Measurements from ENCODE around the gene MMRN2.
"Not testable (repeated sequence)": the region's sequence is repeated elsewhere in the genome, so short reads cannot be mapped to it uniquely, and the experiment has no call there.

MMRN2 gene

GRCh38 chr10:86954681-86955500 lies 2.5 kb downstream of the MMRN2 start:
- no peak for DNase-seq

- no peak for DNase-seq
Observed at GRCh38 chr10:86953747-86954680, 3.4 kb downstream of the MMRN2 start.

GRCh38 chr10:86952697-86953096 lies 4.7 kb downstream of the MMRN2 start:
- DNase-seq = not testable (repeated sequence)

GRCh38 chr10:86952106-86952505 lies 5.3 kb downstream of the MMRN2 start:
- DNase-seq = no peak

- DNase-seq = no peak
Observed at GRCh38 chr10:86951184-86951761, 6.1 kb downstream of the MMRN2 start.

- DNase-seq = no peak
Observed at GRCh38 chr10:86950349-86950748, 7.1 kb downstream of the MMRN2 start.

DNA sequence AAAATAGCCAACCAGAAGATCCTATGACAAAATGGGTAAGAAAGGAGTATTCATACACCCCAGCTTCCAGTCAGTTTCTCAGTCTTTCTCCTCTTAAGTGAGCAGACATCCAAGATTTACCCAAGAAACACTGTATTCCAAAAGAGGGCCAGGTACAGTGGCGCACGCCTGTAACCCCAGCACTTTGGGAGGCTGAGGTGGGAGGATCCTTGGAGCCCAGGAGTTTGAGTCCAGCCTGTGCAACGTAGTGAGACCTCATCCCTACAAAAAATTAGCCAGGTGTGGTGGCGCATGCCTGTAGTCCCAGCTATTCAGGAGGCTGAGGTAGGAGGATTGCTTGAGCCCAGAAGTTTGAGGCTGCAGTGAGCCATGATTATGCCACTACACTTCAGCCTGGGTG lies 9.6 kb downstream of the MMRN2 start:
- not testable (repeated sequence) for DNase-seq

DNA sequence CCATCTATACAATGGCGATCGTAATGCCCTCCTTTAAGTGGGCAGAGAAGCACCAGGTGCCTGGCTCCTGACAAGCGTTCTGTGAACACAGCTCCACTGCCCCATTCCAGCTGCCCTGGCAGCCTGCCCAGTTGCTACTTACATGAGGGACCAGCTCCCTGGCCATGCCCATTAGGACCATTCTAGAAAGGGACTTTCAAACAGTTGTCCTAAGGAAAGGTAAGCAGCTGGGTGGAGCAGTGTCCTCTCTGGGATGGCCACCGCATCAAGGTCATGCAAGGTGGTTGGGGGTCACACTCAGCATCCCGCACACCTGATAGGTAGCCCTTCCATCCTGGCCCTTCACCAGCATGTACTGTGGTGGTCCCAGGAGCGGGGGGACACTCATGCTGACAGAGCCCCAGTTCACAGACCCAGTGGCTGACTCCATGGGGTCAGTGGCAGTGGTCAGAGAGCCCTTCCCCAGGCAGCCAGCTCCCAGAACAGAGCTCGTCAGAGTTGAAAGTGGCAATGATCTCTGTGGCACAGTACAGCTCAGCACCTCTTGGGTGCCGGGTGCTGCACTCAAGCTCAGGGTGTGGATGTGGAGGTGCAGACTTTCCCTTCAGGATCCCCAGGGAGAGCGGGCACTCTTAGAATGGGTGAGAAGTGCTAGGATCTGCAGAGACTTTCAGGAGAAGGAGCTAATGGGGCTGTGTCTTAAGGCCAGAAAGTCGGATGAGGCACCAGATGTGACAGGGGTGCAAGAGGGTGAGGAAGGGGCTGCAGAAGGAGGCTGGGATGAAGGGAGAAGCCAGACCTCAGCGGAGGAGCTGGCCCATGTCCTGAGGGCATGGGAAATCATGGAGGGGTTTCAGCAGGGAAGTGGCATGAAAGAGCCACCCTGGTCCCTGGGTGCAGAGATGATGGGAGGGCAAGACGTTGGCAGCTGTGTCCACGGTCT lies 10.9 kb downstream of the MMRN2 start:
- peak; percentile 28 for DNase-seq

DNA sequence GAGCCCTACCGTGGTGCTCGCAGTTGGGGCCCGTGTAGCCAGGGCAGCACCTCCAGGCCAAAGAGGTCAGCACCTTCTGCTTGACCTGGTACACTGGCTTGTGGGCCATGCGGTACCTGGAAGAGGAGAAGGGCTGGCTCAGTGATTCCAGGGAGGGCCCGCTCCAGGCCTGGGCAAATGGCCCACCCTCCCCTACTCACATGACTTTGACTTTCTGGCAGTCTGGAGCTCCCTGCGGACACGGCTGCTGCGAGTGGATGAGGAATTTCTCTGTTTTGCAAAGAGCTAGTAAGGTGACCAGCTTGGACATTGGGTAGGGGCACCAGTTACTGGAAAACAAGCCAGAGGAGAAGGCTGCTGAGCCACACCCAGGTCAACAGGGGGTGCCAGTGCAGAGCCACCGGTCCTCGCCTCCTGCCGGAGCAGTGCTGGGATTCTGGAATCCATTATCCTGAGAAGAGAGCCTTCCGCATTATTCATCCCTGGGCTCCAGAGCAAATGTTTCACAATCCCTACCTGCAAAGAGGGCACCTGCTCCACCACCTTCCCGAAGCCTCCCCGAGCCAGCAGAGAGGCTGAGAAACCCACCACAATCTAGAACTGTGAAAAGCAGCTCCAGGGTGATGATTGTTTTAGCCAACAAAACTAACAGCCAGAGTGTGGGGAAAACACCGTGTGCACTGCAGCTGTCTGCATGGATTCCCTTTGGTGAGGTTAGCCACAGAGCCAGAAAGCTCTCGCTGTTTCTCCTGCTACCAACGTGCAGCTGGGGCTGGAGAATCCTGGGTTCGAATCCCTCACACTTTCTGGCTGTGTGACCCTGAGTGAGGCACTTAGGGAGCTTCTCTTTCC lies 11.8 kb downstream of the MMRN2 start:
- no peak for DNase-seq

GRCh38 chr10:86944907-86945306 lies 12.5 kb downstream of the MMRN2 start:
- DNase-seq = no peak

- DNase-seq = no peak
Observed at GRCh38 chr10:86944471-86944870, 12.9 kb downstream of the MMRN2 start.

DNA sequence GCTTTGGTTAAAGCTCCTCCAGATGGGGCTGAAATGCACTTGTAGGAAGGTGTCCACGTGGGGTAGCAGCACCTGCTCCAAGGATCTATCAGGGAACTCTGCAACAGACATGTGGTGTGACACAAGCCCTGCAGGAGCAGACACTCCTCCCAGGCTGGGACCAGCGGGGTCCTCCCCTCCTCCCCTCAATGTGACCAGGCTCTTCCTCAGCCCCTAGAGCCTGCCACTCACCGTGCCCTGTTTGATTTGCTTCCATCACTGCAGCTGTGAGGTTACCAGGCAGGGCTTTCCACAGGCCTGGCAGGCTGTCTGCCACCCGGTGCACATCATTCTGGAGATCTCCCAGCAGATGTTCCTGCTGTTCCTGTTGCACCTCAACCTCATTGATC lies 13.4 kb downstream of the MMRN2 start:
- no peak for DNase-seq

GRCh38 chr10:86943316-86944030 lies 13.9 kb downstream of the MMRN2 start:
- no peak for DNase-seq

- no peak for DNase-seq
Observed at GRCh38 chr10:86942441-86943315, 14.7 kb downstream of the MMRN2 start.

GRCh38 chr10:86941991-86942421 lies 15.4 kb downstream of the MMRN2 start:
- DNase-seq = no peak

GRCh38 chr10:86941426-86941825 lies 16.0 kb downstream of the MMRN2 start:
- DNase-seq = no peak

DNA sequence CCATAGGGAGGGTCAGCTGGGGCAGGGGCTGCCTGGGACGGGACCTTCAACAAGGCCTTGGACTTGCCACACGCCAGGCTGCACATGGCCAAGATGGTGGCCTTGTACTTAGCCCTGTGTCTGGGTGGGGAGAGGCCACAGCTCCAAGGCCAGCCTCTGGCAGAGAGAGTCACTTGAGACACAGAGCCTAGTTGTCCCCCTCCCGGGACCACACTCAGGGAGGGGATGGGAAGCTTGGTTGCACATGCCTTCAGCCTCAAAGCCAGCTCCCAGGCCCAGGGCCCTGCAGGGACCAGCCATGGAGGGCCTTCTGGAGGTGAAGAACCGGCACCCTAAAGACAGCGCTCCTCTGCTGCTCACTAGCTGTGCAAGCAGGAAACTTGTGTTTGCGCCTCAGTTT lies 16.7 kb downstream of the MMRN2 start:
- DNase-seq = no peak

- not testable (repeated sequence) for DNase-seq
Observed at GRCh38 chr10:86940076-86940475, 17.3 kb downstream of the MMRN2 start.

- no peak for DNase-seq
Observed at GRCh38 chr10:86938260-86938659, 19.2 kb downstream of the MMRN2 start.

All from DMS79 treated with DMSO at 0.1 percent for 48 hours (cell line).